AG04449 (cell line): ENCODE results near the gene GAP43.

Source experiments
- CTCF ChIA-PET: fragments of 350-600 bp; formaldehyde crosslinking; extraction: SDS; loops from one replicate; lab custom pipeline; 2021; ENCODE audit warnings: antibody characterized with exemption; lab: Yijun Ruan, JAX
- POLR2A ChIA-PET: fragments of 400-600, 350-600 bp; formaldehyde crosslinking; extraction: SDS; loops from one replicate; lab custom pipeline; 2020; ENCODE audit warnings: antibody characterized with exemption, inconsistent platforms; lab: Yijun Ruan, JAX
- DNase-seq: peaks from one replicate; pipeline ENCODE4 v3.0.0-alpha.2; 2010; ENCODE audit warnings: low read depth, low spot score
- H3K4me3 ChIP-seq: 2 replicates; pipeline ENCODE4 v1.5.1; 2011; ENCODE audit warnings: low read depth, mild to moderate bottlenecking, control low read depth, low read length
- CTCF ChIP-seq: IDR thresholded peaks from one replicate; pipeline ENCODE4 v1.5.1; 2011; ENCODE audit warnings: mild to moderate bottlenecking, moderate library complexity, low read length, control low read depth, inconsistent platforms; ENCODE audit not compliant: insufficient read depth; ENCODE audit errors: missing control alignments

The GAP43 gene

DNA sequence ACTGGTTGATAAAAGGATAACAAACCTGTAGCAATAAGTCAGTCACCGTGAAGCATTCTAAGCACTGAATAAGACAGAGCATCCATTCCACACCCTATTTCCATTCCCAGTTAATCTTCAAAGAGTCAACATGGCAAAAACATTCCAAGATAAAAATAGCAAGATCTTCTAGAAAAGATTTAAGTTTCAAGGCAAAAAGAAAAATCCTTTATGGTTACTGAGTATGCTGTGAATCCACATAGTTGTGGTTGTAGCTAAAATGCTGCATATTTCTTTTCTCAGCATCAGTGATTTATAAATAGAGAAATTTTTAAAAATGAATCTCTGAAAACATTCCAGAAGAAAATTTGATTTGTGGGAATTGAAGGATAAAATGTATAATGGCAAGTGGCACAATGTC is 21.1 kb downstream of the GAP43 start:
- ChIA-PET CTCF (interaction anchor here (1.5 kb wide), 1 partner anchor 427 kb away, joined by 3 read pairs; no protein-coding TSS in a partner anchor), POLR2A (no interaction called here)
- no peak for TF ChIP-seq CTCF
- H3K4me3 ChIP-seq = no peak overlapping the region
- DNase-seq = no peak

DNA sequence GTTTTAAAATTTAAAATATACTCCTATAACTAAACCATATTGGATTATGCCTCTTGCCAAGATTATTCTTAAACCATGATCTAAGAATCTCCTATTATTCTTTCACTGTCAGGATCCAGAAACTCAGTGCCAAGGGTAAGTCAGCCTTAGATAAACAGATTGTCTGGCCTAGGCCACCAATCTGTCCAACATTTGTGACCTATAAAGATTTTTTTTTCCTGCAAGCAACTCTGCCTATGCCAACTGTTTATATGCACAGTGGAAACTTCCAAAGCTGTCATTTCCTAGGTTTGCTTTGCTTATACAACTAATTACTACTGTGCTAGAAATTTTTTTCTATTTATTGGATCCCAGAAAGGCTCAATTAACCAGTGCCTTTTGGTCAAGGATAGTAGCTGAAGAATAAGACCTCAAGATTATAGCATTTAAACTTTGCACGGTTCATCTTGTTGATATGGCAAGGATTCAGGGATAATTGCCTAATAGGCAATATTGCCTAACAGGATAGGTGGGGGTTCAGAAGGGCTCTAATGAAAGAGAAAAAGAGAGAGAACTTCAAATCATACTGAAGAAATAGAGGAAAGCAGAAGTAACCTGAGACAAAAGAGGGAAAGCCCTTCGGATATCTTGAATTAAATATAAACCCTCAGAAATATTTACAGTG is 22.8 kb downstream of the GAP43 start:
- H3K4me3 ChIP-seq = no peak overlapping the region
- DNase-seq = no peak
- POLR2A ChIA-PET = no interaction called here
- CTCF ChIA-PET = no interaction called here
- TF ChIP-seq CTCF = no peak

GRCh38 chr3:115648559-115648958 is 25.2 kb downstream of the GAP43 start:
- DNase-seq = no peak
- TF ChIP-seq CTCF = no peak
- H3K4me3 ChIP-seq = no peak overlapping the region
- ChIA-PET CTCF (interaction anchor here (1.1 to 2.8 kb wide), 4 partner anchors 11 to 431 kb away, joined by 4 to 5 read pairs (median 4); no protein-coding TSS in a partner anchor), POLR2A (interaction anchor here (0.5 kb wide), 1 partner anchor 229 kb away, joined by 3 read pairs; no protein-coding TSS in a partner anchor)

DNA sequence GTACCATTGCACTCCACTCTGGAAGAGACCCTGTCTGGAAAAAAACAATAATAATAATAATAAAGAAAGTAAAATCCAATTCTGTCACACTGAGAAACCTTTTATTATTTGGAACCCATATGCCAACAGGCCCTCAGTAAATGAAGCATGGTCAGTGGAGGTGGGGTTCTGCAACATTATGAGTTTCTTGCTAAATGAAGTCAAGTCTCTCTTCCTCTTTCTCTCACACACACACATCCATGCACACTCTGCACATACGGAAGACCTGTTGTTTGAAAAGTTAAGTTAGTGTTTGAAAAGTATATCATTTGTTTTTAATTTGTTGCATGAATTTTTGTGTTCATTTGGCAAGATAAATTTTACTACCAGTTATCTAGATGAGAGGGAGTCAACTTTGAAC is 27.8 kb downstream of the GAP43 start:
- H3K4me3 ChIP-seq = no peak overlapping the region
- TF ChIP-seq CTCF = no peak
- no peak for DNase-seq
- POLR2A ChIA-PET = no interaction called here
- CTCF ChIA-PET = interaction anchor here (1.4 kb wide), 1 partner anchor 40 kb away, joined by 3 read pairs; no protein-coding TSS in a partner anchor

DNA sequence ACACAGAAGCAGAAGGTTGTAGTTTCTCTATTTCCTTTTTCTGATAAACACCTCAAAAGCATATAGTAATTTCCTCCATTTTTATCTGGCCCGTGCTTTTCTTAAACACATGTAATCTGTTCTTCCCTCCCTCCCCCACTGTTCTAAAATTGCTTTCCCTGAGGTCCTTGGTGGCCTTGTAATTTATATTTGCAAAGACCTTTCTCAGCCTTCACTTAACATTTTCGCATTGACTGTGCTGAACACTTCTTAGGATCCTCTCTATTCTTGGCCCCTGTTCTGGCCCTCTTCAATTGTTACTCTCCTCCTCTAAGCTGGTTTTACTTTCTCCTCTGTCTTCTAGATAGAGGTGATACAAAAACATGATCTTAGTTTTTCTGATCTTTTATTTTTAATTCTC is 28.3 kb downstream of the GAP43 start:
- DNase-seq = no peak
- no peak for TF ChIP-seq CTCF
- H3K4me3 ChIP-seq = no peak overlapping the region
- ChIA-PET POLR2A (no interaction called here), CTCF (no interaction called here)

- TF ChIP-seq CTCF = no peak
- ChIA-PET POLR2A (no interaction called here), CTCF (interaction anchor here (1.0 kb wide), 1 partner anchor 435 kb away, joined by 3 read pairs; no protein-coding TSS in a partner anchor)
- H3K4me3 ChIP-seq = no peak overlapping the region
- DNase-seq = no peak
Measured at GRCh38 chr3:115652738-115653137, 29.4 kb downstream of the GAP43 start.
